Amniotic epithelial cell (primary cell): Measurements from ENCODE around the gene EXOC4.
"Not testable (repeated sequence)": the region's sequence is repeated elsewhere in the genome, so short reads cannot be mapped to it uniquely, and the experiment has no call there.

Experiments used
- DNase-seq: peaks from one replicate; pipeline ENCODE4 v3.0.0-alpha.2; 2010; ENCODE audit warnings: low read depth

EXOC4 gene

GRCh38 chr7:134040988-134041387 lies 788.1 kb downstream of the EXOC4 start:
- DNase-seq: no peak

- no peak for DNase-seq
Measured at GRCh38 chr7:134041477-134041876, 788.6 kb downstream of the EXOC4 start.

DNA sequence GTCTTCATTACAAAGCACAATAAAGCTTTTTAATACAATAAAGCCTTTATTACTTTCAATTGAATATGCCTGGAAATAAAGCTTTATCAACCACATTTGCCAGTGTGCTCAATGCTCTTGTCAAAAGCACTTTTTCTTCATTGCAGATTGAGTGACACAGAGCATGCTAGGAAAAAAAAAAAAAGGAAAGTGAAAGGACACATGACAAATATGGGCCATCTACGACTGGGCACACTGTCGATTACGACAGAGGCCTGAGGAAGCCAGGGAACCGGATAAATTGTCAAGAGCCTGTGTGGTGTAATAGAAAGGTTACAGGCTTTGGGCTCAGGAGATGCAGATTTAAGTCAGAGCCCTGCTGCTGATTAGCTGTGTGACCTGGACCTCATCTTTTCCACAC lies 789.4 kb downstream of the EXOC4 start:
- no peak for DNase-seq

DNA sequence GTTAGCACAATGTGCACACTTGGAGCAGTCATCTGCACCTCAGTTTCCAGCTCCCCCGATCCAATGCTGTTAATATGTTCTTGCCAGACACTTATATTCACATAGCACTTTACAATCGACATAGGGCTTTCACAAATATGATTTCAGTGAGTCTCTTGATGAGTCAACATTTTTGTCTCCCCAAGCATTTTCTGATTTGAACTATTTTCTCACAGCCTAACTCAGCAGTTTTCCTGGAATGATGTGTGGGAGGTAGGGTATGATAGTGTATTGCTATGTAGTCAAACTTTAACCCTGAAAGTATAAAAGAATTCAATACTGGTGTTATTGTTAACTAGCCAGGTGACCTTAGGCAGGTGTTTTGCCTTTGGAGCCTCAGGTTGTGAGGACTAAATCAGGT lies 791.8 kb downstream of the EXOC4 start:
- DNase-seq: peak; percentile 39

DNA sequence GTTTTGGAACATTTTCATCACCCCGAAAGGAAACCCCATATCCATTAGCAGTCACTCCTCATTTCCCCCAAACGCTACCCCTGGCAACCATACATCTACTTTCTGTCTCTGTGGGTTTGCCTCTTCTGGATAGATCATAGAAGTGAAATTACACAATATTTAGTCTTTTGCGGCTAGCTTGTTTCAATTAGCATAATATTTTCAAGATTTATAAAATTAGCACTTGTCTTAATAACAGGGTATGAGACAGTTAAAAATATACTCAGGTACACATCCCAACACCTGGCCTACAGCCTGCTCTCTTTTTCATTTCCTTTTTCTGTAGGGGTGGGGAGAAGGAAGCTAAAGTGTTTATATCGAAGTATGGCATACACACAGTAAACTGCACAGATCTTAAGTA lies 792.8 kb downstream of the EXOC4 start:
- no peak for DNase-seq

DNA sequence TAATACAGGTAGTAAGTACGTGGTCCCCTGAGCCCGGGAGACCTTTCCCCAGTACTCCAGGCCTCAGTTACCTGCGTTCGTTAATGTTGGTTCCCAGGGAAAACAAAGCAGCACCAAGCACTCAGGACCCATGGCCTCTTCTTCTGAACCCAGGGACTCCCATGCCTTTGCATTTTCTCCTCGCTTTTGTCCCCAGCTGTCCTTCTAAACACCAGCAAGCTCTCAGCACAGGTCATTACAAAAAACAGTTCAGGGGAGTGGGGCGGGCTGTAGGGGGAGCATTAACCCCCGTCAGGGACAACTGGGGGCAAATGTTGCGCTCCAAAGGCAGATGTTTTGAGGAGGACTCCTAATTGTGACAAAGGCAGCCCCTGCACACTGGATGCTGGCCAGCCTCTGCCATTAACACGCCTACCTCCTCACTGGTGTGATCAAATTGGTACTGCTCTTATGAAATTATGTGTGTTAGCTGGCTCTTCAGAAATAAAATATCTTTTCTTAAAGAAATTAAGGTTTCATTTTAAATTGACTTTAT lies 793.8 kb downstream of the EXOC4 start:
- no peak for DNase-seq

- DNase-seq: no peak
Measured at GRCh38 chr7:134047675-134048074, 794.8 kb downstream of the EXOC4 start.

DNA sequence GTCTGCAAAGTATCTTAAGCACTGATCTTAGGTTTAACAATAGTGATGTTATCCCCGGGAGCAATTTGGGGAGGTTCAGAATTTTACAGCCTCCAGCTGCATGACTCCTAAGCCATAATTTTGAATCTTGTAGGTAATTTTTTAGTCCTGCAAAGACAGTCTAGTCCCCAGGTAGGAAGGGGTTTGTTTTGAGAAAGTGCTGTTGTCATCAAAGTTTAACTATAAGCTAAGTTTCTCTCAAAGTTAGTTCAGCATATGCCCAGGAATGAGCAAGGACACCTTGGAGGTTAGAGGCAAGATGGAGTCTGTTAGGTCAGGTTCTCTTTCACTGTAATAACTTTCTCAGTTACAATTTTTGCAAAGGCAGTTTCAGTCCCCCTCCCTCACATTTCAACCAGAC lies 795.3 kb downstream of the EXOC4 start:
- no peak for DNase-seq

- DNase-seq: no peak
Measured at GRCh38 chr7:134051020-134051419, 798.1 kb downstream of the EXOC4 start.

- no peak for DNase-seq
Measured at GRCh38 chr7:134056816-134057215, 803.9 kb downstream of the EXOC4 start.

GRCh38 chr7:134058521-134058920 lies 805.6 kb downstream of the EXOC4 start:
- no peak for DNase-seq

DNA sequence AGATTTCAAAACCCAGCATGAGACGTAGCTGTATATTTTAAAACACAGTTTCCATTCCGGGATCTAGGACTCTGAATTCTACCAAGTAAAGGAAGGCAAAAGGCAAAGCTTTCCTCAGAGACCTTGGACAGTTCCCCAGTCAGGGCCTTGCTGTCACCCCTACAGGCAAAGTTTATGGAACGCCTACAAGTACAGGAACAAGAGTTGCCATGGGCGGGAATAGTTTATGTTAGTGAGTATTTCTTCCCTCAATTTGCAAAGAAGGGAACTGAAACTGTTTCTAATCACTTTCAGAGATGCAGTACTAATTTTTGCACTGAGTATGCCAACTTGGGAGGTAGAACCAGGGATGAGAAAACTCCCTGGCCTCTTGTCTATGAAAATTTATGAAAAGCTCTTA lies 806.1 kb downstream of the EXOC4 start:
- DNase-seq: peak; percentile 13

DNA sequence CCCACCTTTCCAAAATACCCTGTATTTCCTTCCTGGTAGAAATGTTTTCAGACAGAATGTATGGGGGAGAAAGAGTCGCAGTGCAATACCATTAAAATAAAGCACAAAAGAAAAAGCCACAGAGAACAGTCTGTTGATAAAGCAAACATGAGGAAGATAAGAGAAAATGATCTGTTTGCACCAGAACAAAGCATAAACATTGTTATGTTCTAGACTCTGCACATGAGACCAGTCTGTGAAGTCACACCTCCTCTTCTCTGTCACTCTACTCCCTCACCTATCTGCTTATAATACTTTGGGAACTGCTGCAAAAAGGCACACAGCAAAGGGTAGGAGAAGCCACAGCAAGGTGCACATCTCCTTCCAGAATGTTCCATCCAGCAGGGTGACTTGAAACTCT lies 807.0 kb downstream of the EXOC4 start:
- DNase-seq: no peak

DNA sequence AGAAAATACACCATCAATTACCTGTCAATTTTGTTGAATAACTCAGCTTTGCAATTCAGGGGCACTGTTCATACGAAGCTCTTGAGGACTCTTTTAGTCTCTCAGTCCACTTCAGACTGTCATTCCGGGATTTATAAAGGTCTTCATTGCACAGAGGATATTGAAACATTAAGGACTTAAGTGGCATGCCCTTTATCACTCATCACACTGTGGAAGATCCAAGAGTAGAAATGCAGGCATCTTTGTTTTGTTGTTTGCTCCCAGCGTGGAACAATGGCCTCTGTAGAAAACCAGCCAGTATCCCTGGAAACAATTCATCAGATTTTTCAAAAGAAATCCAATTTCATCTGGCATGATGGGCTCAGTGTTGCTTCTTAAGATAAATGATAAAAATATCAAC lies 808.0 kb downstream of the EXOC4 start:
- DNase-seq: no peak

- DNase-seq: no peak
Measured at GRCh38 chr7:134062460-134062859, 809.6 kb downstream of the EXOC4 start.

GRCh38 chr7:134065415-134065814 lies 812.5 kb downstream of the EXOC4 start:
- DNase-seq: no peak

DNA sequence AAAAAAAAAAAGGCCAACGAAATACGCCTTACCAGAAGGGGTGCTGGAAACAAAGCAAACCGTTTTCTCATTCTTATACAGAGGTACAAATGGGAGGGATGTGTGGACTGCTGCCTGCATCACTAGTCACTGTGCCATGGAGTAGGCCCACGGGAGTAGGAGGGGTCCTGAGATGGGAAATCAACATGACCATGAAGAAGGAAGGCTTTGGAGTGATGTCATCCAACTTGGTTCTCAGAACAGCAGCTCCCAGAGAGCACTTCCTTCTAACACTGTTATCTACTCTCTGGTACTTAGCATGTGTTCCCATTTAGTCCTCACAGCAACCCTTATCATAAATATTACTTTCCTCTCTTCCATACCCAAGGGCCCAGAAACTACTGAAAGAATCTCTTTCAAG lies 814.3 kb downstream of the EXOC4 start:
- no peak for DNase-seq

DNA sequence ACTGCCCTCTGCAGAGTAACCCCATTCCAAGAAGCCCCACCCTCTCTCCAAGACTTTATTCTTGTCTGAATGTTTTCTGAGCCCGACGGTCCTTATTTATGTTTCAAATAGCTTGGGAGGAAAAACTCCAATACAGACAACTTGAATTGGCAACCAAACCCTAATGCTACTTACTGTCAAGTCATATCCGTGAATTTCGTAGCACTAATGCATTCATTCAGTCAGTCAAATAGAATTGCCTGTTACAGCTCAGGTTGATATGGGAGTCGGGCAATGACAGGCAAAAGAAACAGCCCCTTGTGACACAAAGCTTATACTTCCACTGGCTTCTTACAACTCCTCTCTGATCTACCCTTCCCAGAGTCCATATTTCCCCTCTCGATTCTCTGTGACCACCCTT lies 815.8 kb downstream of the EXOC4 start:
- DNase-seq: no peak

GRCh38 chr7:134069187-134069586 lies 816.3 kb downstream of the EXOC4 start:
- DNase-seq: no peak

DNA sequence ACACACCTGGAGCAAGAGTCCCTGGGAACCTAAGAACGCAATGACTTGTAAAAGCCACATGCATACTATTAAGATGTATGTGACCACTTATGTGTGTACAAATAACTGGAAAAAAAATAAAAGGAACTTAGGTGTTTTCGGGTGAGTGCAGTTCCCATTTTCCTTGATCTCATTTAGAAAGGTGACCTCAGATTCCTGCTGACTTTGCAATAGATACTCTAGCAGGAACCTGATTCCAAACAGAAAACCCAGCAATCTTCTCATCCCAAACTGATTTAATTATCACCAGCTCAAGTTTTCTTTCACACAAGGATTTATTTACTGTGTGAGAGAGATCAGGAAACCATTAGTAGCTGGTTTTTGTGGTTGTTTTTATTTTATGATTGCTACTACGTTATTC lies 817.8 kb downstream of the EXOC4 start:
- DNase-seq: no peak

GRCh38 chr7:134071355-134072331 lies 818.8 kb downstream of the EXOC4 start:
- no peak for DNase-seq

DNA sequence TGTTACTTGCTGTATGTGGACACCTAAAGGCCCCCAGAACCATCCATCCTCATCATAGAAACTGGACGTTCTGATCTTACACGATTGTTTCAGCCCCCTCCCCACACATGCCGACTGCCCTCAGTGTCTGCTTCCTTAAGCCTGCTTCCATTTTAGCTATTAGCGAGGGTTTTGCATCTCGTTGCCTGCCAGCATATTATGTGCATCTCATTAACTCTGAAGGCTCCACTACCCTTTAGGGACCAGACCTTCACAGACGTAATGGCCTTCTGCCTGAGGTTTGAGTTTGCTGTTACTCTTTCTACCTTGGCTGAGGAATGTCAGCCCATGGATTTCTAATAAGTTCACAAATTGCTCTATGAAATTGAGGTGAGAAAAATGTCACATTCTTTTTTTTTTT lies 820.4 kb downstream of the EXOC4 start:
- no peak for DNase-seq

- no peak for DNase-seq
Measured at GRCh38 chr7:134075799-134076198, 822.9 kb downstream of the EXOC4 start.

DNA sequence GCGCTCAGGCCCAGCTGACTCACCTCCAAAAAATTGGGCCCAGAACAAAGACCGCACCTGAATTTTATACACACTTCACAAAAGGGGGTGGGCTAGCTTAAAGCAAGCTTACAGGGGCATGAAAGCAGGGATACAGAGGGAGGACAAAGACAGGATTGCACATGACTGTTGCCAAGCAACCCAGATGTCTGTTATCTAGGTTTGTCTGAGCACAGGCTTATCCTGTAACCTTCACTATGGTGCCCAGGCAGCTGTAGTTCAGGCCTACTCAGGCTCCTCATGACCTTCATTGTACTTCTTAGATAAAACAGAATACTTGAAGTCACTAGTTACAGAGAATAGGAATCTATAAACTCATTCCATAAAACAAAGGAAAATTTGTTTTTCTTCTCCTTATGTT lies 824.7 kb downstream of the EXOC4 start:
- not testable (repeated sequence) for DNase-seq
